CD4-positive, CD25-positive, alpha-beta regulatory T cell (primary cell): ENCODE results near the gene CGB8. TPM values are rescaled to one million over a fixed set of nuclear protein-coding genes. Genes with fewer than 3 reads are reported as not detected.
A peak's percentile ranks its signal among the peaks of the same experiment; 100 is the strongest.
"Not testable (repeated sequence)": the region's sequence is repeated elsewhere in the genome, so short reads cannot be mapped to it uniquely, and the experiment has no call there.

Experiments
- ATAC-seq, 2 donors: fragments of 150-1000 bp; cut with Tn5 transposase; one replicate each; pipeline ENCODE4 v1.10.0; 2021; ENCODE audit warnings: low read depth in 2 of 2, moderate number of reproducible peaks in 2 of 2, moderate library complexity in 1 of 2
- DNase-seq, 3 donors: peaks; one replicate each; pipeline versions ENCODE4 v3.0.0 to v3.0.0-alpha.2; 2012 to 2022; ENCODE audit warnings: mixed read lengths in 1 of 3
- H3K27ac ChIP-seq: one replicate; pipeline ENCODE4 v1.7.0; 2013; ENCODE audit warnings: mild to moderate bottlenecking, low read length; ENCODE audit not compliant: insufficient read depth, poor library complexity, severe bottlenecking
- H3K27me3 ChIP-seq: one replicate; pipeline ENCODE4 v1.7.0; 2013; ENCODE audit warnings: low read length; ENCODE audit not compliant: control insufficient read depth, insufficient read depth
- H3K36me3 ChIP-seq: one replicate; pipeline ENCODE4 v1.7.0; 2013; ENCODE audit warnings: mild to moderate bottlenecking, low read length, moderate library complexity; ENCODE audit not compliant: control insufficient read depth, insufficient read depth
- H3K4me1 ChIP-seq: 2 replicates; pipeline ENCODE4 v1.7.0; 2013; ENCODE audit warnings: mild to moderate bottlenecking, low read length; ENCODE audit not compliant: insufficient read depth, control insufficient read depth, poor library complexity, severe bottlenecking
- H3K4me3 ChIP-seq: one replicate; pipeline ENCODE4 v1.7.0; 2013; ENCODE audit warnings: low read depth, mild to moderate bottlenecking, low read length, moderate library complexity
- H3K9me3 ChIP-seq, 2 experiments: 1 replicate in 1 of 2; 2 replicates in 1 of 2; pipeline ENCODE4 v1.7.0; 2013; ENCODE audit warnings: low read length in 2 of 2, mild to moderate bottlenecking in 1 of 2, moderate library complexity in 1 of 2; ENCODE audit not compliant: control insufficient read depth in 2 of 2
- H3K27ac Mint-ChIP-seq, 3 donors: one replicate each; pipeline ENCODE4 v1.8.0; 2020 to 2022; ENCODE audit warnings: mild to moderate bottlenecking in 3 of 3, mixed read lengths in 3 of 3, moderate library complexity in 2 of 3
- H3K27me3 Mint-ChIP-seq: one replicate; pipeline ENCODE4 v1.8.0; 2022; ENCODE audit warnings: mild to moderate bottlenecking, mixed read lengths
- H3K36me3 Mint-ChIP-seq: one replicate; pipeline ENCODE4 v1.8.0; 2020; ENCODE audit warnings: mixed read lengths
- H3K4me1 Mint-ChIP-seq, 4 donors: one replicate each; pipeline ENCODE4 v1.8.0; 2020 to 2022; ENCODE audit warnings: mixed read lengths in 4 of 4, mild to moderate bottlenecking in 1 of 4
- H3K4me3 Mint-ChIP-seq, 4 donors: one replicate each; pipeline ENCODE4 v1.8.0; 2020 to 2022; ENCODE audit warnings: mild to moderate bottlenecking in 4 of 4, mixed read lengths in 4 of 4, moderate library complexity in 3 of 4
- H3K9me3 Mint-ChIP-seq, 7 donors: one replicate each; pipeline ENCODE4 v1.8.0; 2020 to 2022; ENCODE audit warnings: mixed read lengths in 7 of 7, mild to moderate bottlenecking in 3 of 7, moderate library complexity in 2 of 7
- polyA plus RNA-seq, 4 donors: library from polyadenylated mRNA; unstranded; fragments of 300-500 nt; fragmentation: Illumina TruSeq; gene quantifications; one replicate each; pipeline ENCODE4 v1.2.3, GENCODE V29; 2021
- total RNA-seq: library from RNA; stranded (reverse); gene quantifications from one replicate; pipeline ENCODE4 v1.2.3, GENCODE V29; 2022

CGB8 gene
- not detected for total RNA-seq
- not detected for polyA plus RNA-seq

DNA sequence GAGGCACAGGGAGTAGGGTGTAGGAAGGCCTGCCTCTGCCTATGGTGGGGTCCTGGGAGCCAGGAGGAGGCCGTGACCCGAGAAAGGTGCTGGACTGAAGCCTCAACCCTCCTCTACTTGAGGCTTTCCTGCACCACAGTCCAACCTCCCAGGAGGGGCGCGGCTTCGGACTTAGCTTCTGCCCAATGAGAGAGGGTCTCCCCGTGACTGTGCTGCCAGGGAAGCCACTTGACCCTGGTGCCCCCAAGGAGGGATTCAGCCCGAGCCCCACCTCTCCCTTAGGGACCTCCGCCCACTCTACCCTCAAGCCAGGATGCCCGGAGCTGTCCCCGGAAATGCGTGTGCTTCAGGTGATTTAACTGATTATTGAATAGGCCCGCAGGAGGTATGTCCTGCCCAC, at the start of gene CGB8:
Gene CGB8 (minus strand): TSS at position 101 of the 400 bp plus-strand sequence. CDS start 372 bp downstream, outside the sequence.
- H3K4me1 ChIP-seq, result not testable (repeated sequence)

GRCh38 chr19:49097453-49098288, 48.8 kb upstream of the CGB8 start:
- ATAC-seq (peak; percentile 79 to 82), DNase-seq (peak; percentile 64 to 80 (median 77))
- Mint-ChIP-seq H3K4me3 (no peak overlapping the region), H3K27ac (no peak overlapping the region), H3K9me3 (no peaks in the 10 kb centered on the region), H3K36me3 (peaks cover 23% of the 10 kb centered on the region), H3K4me1 (peaks cover 4 to 20% (median 7%) of the 10 kb centered on the region in 4 donors), H3K27me3 (no peaks in the 10 kb centered on the region)
- Histone ChIP-seq H3K9me3 (no peaks in the 10 kb centered on the region), H3K27me3 (no peaks in the 10 kb centered on the region), H3K36me3 (peaks cover 72% of the 10 kb centered on the region), H3K4me3 (no peak overlapping the region), H3K4me1 (no peaks in the 10 kb centered on the region), H3K27ac (no peak overlapping the region)

More for the DNA sequence above, at the start of gene CGB8:
- not testable (repeated sequence) for DNase-seq, H3K27me3 Mint-ChIP-seq, H3K27ac ChIP-seq, H3K4me3 ChIP-seq, H3K27me3 ChIP-seq, H3K4me3 Mint-ChIP-seq, H3K36me3 ChIP-seq, H3K27ac Mint-ChIP-seq, H3K4me1 Mint-ChIP-seq, H3K9me3 Mint-ChIP-seq, H3K9me3 ChIP-seq, ATAC-seq, H3K36me3 Mint-ChIP-seq

DNA sequence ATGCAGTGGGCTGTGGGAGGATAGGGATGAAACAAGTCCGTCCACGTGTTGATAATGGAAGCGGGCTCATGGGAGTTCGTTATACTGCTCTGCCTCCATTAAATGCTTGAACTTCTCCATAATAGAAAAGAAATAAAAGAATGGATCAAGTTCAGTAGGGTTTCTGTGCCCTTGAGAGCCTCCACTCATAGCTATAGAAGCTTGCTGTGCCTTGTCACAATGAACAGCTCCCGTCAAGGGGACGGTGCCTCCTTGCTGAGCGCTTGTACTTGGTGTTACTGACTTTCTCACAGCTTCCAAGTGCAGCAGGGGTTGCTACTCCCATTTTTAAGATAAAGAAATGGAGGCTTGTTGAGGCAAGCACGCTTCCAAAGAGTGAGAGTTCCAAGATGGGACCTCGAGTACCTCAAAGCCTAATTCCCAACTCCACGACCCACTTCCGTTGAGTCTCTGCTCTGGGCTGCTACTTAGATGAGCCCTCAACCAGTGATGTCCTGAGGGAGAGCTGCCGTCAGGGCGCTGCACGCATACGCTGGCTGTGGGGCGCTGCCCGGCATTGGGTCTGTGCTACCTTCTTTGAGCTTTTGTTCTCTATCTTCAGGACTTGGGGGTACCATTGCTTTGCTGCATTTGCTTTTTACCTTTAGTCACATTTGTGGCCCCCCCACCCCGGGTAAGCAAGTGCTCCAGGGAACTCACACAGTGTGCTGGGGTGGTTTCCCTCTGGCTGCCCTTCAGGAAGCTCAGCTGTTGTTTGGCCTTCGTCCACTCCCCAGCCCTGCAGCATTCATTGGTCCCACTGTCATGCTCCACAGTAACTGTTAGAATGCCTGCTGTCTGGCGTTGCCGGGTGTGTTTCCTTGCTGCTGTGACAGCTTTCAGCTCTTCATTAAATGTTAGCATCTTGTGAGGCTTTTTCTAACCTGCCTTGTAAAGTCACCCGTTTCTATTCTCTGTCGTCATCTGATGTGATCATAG, 45.9 kb upstream of the CGB8 start:
- no peak for DNase-seq
- Histone ChIP-seq H3K4me3 (no peak overlapping the region), H3K27me3 (no peaks in the 10 kb centered on the region), H3K4me1 (no peaks in the 10 kb centered on the region), H3K27ac (no peak overlapping the region), H3K36me3 (peaks cover 76% of the 10 kb centered on the region), H3K9me3 (no peaks in the 10 kb centered on the region)
- Mint-ChIP-seq H3K27me3 (no peaks in the 10 kb centered on the region), H3K27ac (no peak overlapping the region), H3K9me3 (no peaks in the 10 kb centered on the region), H3K36me3 (peaks cover 24% of the 10 kb centered on the region), H3K4me1 (peaks cover 5 to 27% (median 9%) of the 10 kb centered on the region in 4 donors), H3K4me3 (peak overlapping the region in 2 of 4 donors; percentile 22 to 69)
- ATAC-seq, result no peak

DNA sequence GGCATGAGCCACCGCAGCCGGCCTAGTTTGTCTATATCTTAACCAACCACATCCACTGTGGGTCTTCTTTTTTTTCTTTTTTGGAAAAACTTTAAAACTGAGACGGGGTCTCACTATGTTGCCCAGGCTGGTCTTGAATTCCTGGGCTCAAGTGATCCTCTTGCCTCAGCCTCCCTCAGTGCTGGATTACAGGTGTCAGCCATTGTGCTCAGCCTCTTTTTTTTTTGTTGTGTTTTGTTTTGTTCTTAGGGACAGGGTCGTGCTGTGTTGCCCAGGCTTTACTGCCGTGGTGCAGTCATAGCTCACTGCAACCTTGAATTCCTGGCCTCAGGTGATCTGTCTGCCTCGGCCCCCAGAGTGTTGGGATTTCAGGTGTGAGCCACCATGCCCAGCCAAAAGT, 43.8 kb upstream of the CGB8 start:
- H3K27me3 Mint-ChIP-seq, result no peaks in the 10 kb centered on the region

GRCh38 chr19:49091391-49092038, 42.6 kb upstream of the CGB8 start:
- no peak for DNase-seq
- peak overlapping the region in 1 of 4 donors; percentile 61 for H3K4me3 Mint-ChIP-seq
- peak overlapping the region in 1 of 3 donors; percentile 26 for H3K27ac Mint-ChIP-seq

More for the DNA sequence above, 43.8 kb upstream of the CGB8 start:
- no peaks in the 10 kb centered on the region for H3K27me3 ChIP-seq
- DNase-seq (no peak), ATAC-seq (no peak)
- H3K9me3 ChIP-seq, result no peaks in the 10 kb centered on the region
- no peak overlapping the region for H3K4me3 Mint-ChIP-seq
- peaks cover 7% of the 10 kb centered on the region for H3K4me1 ChIP-seq
- peaks cover 72% of the 10 kb centered on the region for H3K36me3 ChIP-seq
- H3K9me3 Mint-ChIP-seq, result no peaks in the 10 kb centered on the region
- peaks cover 4 to 38% (median 16%) of the 10 kb centered on the region in 4 donors for H3K4me1 Mint-ChIP-seq
- H3K36me3 Mint-ChIP-seq, result peaks cover 17% of the 10 kb centered on the region
- no peak overlapping the region for H3K27ac Mint-ChIP-seq
- H3K4me3 ChIP-seq, result no peak overlapping the region
- no peak overlapping the region for H3K27ac ChIP-seq

DNA sequence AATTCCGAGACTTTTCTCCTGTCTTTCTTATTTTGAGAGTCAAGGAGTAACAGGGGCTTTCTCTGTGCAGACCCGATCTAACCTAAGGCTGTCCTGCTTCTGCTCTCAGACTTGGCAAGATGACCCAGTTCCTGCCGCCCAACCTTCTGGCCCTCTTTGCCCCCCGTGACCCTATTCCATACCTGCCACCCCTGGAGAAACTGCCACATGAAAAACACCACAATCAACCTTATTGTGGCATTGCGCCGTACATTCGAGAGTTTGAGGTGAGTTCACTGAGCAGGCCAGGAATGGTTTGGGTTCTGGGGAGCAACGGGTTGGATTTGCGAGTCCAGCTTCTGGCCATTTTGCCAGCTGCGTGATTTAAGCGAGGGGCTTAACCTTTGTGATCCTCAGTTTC, 37.4 kb upstream of the CGB8 start:
- DNase-seq (no peak), ATAC-seq (no peak)
- Histone ChIP-seq H3K4me3 (peak overlapping the region; percentile 95), H3K36me3 (peaks cover 29% of the 10 kb centered on the region), H3K9me3 (no peaks in the 10 kb centered on the region), H3K4me1 (peaks cover 33% of the 10 kb centered on the region), H3K27ac (no peak overlapping the region), H3K27me3 (no peaks in the 10 kb centered on the region)
- Mint-ChIP-seq H3K36me3 (peaks cover 16% of the 10 kb centered on the region), H3K27ac (peak overlapping the region in 2 of 3 donors; percentile 79 to 86), H3K27me3 (peaks cover 11% of the 10 kb centered on the region), H3K4me1 (peaks cover 0 to 55% (median 25%) of the 10 kb centered on the region in 4 donors), H3K4me3 (peak overlapping the region; percentile 84 to 96 (median 93)), H3K9me3 (peaks cover 0 to 2% (median 0%) of the 10 kb centered on the region in 7 donors)

More at GRCh38 chr19:49091391-49092038, 42.6 kb upstream of the CGB8 start:
- Histone ChIP-seq H3K36me3 (peaks cover 70% of the 10 kb centered on the region), H3K27me3 (no peaks in the 10 kb centered on the region), H3K4me1 (peaks cover 19% of the 10 kb centered on the region), H3K4me3 (no peak overlapping the region), H3K9me3 (no peaks in the 10 kb centered on the region), H3K27ac (no peak overlapping the region)
- peaks cover 20% of the 10 kb centered on the region for H3K36me3 Mint-ChIP-seq
- H3K4me1 Mint-ChIP-seq, result peaks cover 0 to 46% (median 23%) of the 10 kb centered on the region in 4 donors
- H3K27me3 Mint-ChIP-seq, result no peaks in the 10 kb centered on the region
- no peaks in the 10 kb centered on the region for H3K9me3 Mint-ChIP-seq
- ATAC-seq, result no peak

DNA sequence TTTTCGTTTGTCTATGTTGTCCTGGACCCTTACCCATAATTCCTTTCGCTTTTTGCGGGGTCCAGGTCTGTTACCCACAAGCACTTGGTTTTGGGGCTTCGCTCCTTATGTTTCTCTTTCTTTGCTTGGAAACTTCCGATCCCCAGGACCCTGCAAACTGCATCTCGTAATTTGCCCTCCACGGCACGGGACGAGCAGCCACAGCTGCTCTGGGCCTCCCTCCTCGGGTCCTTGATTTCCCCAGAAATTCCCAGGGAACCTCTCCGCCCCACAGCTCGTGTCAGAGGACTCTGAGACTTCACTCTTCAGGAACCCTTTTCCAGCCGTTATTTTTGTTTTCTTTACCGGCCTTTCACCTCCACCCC, 36.9 kb upstream of the CGB8 start:
- no peaks in the 10 kb centered on the region for H3K9me3 ChIP-seq
- no peaks in the 10 kb centered on the region for H3K27me3 ChIP-seq
- Mint-ChIP-seq H3K4me1 (peaks cover 0 to 52% (median 25%) of the 10 kb centered on the region in 4 donors), H3K27me3 (peaks cover 11% of the 10 kb centered on the region), H3K9me3 (peaks cover 0 to 2% (median 0%) of the 10 kb centered on the region in 7 donors), H3K36me3 (peaks cover 15% of the 10 kb centered on the region), H3K27ac (peak overlapping the region; percentile 79 to 99 (median 86)), H3K4me3 (peak overlapping the region; percentile 84 to 96 (median 93))
- H3K4me1 ChIP-seq, result peaks cover 33% of the 10 kb centered on the region
- ATAC-seq, result no peak
- peak overlapping the region; percentile 83 for H3K27ac ChIP-seq
- peak overlapping the region; percentile 95 for H3K4me3 ChIP-seq
- H3K36me3 ChIP-seq, result peaks cover 25% of the 10 kb centered on the region
- no peak for DNase-seq
